A549 treated with CpdA at 1 μM for 4 hours (cell line): ENCODE measurements around the gene PCDHGB6. TPM values are rescaled to one million over a fixed set of nuclear protein-coding genes. Genes with fewer than 3 reads are reported as not detected.

ENCODE experiments used
- total RNA-seq: library from RNA; stranded (reverse); fragments of 200-300 nt; extraction: Qiagen RNA extraction; gene quantifications from 5 replicates; pipeline ENCODE4 v1.2.3, GENCODE V29; 2022; ENCODE audit warnings: low read depth

PCDHGB6 gene
- 0.06 to 0.12 TPM (median 0.09 TPM) in 4 of 5 replicates, not detected in the other for total RNA-seq

DNA sequence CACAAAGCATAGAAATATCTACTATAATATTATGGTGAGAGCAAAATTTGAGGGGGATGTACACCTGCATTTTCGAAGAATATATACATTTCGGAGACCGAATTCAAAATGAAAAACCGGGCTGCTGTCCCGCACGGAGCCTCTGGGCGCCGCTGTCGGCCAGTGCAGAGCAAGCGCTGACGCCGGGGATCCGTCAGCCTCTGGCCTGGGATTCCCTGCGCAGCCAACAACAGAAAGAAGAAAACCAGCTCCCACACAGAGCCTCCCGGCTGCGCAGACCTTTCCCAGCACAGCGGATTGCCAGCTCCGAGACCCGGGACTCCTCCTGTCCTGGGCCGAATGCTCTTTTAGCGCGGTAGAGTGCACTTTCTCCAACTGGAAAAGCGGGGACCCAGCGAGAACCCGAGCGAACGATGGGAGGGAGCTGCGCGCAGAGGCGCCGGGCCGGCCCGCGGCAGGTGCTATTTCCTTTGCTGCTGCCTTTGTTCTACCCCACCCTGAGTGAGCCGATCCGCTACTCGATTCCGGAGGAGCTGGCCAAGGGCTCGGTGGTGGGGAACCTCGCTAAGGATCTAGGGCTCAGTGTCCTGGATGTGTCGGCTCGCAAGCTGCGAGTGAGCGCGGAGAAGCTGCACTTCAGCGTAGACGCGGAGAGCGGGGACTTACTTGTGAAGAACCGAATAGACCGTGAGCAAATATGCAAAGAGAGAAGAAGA is at the start of gene PCDHGB6:
Gene PCDHGB6 (plus strand): TSS at position 232 of the 716 bp plus-strand sequence. CDS start 182 bp downstream, at position 414.

DNA sequence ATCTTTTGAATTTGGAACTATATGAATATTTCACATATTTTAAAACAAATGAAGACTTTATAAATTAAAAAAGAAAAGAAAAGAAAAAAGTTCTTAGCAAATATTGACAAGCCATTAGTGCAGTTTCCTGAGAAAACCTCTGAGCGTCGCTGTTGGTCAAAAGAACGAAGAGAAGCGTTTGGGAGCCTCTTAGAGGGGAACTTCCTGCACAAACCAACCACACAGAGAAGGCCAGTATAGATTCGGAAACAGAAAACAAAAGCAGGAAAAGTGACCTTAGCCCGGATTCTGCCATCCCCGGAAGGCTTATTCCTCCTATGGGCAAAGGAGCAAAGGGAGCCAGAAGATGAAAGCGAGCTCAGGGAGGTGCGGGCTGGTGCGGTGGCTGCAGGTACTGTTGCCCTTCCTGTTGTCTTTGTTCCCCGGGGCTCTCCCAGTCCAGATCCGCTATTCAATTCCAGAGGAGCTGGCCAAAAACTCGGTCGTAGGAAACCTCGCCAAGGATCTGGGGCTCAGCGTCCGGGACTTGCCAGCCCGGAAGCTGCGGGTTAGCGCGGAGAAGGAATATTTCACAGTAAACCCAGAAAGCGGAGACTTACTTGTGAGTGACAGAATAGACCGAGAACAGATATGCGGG is 47.9 kb upstream of the PCDHGB6 start, which contains the start of gene PCDHGB2:
Gene PCDHGB2 (plus strand): TSS at position 205 of the 637 bp plus-strand sequence. CDS start 142 bp downstream, at position 347.

DNA sequence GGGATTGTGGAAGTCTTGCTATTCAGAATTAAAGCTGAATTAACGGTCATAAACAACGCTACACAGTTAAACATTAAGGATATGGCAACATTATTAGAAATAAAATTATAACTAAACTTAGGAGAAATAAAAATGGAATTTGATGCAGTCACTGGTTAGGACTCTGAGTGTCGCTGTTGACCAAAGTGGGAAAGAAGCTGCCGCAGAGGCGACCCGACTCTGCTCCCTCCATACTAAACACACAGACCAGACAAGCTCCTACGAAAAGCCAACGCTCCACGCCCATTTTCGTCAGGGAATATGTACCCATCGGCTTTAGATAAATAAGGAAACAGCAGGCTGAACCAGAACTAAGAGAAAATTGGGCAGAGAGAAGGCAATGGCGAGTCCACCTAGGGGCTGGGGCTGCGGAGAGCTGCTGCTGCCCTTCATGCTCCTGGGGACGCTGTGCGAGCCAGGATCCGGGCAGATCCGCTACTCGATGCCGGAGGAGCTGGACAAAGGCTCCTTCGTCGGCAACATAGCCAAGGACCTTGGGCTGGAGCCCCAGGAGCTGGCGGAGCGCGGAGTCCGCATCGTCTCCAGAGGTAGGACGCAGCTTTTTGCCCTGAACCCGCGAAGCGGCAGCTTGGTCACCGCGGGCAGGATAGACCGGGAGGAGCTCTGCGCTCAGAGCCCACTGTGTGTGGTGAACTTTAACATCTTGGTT is 43.7 kb upstream of the PCDHGB6 start, which contains the start of gene PCDHGA5:
Gene PCDHGA5 (plus strand): TSS at position 211 of the 709 bp plus-strand sequence. CDS start 169 bp downstream, at position 380.

DNA sequence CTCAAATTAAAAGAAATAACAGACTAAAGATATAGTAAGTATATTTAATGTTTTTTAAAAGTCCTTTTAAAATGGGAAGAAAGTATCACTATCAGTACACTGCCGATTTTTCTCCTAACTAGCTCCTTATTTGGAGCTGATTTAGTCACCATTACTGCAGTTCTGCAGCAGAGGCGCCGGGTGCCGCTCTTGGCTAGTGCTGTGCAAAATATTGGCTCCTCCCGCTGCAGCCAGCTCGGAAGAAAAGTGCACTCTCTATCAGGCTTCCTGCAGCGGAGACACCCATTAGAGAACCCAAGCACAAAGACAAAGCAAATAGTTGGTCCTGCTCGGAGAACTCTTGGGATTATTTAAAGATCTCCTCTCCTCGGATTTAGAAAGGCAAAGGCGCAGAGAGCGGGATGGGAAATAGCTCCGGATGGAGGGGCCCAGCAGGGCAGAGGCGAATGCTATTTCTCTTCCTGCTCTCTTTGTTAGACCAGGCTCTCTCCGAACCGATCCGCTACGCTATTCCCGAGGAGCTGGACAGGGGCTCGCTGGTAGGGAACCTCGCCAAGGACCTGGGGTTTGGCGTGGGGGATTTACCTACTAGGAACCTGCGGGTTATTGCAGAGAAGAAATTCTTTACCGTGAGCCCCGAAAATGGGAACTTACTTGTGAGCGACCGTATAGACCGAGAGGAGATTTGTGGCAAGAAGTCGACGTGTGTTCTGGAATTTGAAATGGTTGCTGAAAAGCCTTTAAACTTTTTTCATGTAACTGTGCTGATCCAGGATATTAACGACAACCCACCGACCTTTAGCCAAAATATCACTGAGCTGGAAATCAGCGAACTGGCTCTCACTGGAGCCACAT is 37.6 kb upstream of the PCDHGB6 start, which contains the start of gene PCDHGB3:
Gene PCDHGB3 (plus strand): TSS at position 249 of the 855 bp plus-strand sequence. CDS start 153 bp downstream, at position 402.

DNA sequence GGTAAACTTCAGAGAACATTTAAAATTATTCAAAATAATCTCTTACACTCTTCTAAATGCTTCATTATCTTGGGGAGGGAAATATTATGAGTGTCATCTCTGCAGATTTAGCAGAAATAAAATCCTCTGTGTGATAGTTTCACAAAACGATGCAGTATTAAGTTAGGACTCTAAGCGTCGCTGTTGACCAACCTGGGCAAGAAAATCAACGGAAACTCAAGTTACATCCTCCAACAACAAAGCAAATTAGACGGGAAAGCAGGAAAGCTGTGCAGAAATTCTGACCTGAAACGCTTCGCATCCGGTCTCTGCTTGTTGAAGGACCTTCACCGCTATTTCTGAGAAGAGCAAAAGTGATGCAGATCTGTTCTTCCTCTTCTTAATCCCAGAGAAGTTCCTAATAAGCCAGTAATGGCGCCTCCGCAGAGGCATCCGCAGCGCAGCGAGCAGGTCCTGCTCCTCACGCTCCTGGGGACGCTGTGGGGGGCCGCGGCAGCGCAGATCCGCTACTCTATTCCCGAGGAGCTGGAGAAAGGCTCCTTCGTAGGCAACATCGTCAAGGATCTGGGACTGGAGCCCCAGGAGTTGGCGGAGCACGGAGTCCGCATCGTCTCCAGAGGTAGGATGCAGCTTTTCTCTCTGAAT is 34.0 kb upstream of the PCDHGB6 start, which contains the start of gene PCDHGA6:
Gene PCDHGA6 (plus strand): TSS at position 219 of the 645 bp plus-strand sequence. CDS start 193 bp downstream, at position 412.

DNA sequence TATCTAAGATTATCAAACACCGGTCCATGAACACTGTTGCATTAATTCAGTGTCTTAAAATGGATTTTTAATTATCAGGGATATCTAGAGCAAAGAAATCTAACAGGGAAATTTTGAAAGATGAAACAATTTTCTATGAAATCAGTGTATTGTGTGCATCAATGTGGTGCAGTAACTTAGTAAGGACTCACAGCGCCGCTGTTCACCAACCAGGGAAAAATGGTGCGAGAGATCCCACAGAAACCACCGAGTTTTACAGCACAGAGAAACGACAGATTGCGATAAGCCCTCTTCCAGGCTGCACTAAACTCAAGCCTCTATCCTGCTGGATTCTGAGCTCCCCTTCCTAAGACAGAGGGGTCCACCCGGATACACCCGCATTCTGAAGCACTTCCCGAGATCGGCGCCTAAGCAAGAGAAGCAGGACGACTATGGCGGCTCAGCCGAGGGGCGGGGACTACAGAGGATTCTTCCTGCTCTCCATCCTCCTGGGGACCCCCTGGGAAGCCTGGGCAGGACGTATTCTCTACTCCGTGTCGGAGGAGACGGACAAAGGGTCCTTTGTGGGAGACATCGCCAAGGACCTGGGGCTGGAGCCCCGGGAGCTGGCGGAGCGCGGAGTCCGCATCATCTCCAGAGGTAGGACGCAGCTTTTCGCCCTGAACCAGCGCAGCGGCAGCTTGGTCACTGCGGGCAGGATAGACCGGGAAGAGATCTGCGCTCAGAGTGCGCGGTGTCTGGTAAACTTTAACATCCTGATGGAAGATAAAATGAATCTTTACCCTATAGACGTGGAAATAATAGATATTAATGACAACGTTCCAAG is 25.1 kb upstream of the PCDHGB6 start, which contains the start of gene PCDHGA7:
Gene PCDHGA7 (plus strand): TSS at position 274 of the 826 bp plus-strand sequence. CDS start 158 bp downstream, at position 432.

DNA sequence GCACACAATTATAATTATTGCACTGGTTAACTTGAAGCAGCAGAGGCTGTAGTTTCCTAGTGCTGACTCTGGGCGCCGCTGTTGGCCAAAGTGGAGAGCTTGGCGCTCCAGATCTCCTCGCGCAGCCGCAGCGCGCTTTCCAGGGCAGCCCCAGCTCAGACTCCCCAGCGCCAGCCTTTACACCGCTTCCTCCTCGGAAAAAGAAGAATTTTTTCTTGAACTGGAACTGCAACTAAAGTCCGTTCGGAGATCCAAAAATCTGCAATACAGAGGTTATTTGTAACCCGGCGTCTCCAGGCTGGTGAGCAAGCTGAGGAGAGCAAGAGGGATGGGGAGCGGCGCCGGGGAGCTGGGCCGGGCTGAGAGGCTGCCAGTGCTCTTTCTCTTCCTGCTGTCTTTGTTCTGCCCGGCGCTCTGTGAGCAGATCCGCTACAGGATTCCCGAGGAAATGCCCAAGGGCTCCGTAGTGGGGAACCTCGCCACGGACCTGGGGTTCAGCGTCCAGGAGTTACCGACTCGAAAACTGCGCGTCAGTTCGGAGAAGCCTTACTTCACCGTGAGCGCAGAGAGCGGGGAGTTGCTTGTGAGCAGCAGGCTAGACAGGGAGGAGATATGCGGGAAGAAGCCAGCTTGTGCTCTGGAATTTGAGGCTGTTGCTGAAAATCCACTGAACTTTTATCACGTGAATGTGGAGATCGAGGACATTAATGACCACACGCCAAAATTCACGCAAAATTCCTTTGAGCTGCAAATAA is 20.1 kb upstream of the PCDHGB6 start, which contains the start of gene PCDHGB4:
Gene PCDHGB4 (plus strand): TSS at position 142 of the 755 bp plus-strand sequence. CDS start 187 bp downstream, at position 329.

DNA sequence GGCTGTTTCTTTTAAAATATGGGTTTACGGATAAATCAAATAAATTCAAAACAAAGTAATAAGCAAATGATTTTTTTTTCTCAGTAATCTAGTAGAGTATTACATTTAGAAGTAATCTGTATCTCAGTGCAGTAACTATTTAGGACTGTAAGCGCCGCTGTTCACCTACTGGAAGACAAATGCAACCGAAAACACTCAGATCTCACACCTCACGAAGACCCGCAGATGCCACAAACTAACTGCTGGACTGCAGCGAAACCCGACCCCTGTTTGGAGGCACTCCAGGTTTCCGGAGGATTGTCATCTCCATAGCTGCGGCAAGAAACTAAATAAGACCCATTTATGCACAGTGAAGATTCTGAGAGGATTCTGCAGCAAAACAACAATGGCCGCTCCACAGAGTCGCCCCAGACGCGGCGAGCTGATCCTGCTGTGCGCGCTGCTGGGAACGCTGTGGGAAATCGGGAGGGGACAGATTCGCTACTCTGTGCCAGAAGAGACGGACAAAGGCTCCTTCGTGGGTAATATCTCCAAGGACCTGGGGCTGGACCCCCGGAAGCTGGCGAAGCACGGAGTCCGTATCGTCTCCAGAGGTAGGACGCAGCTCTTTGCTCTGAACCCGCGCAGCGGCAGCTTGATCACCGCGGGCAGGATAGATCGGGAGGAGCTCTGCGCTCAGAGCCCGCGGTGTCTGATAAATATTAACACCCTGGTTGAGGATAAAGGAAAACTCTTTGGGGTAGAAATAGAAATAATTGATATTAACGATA is 15.2 kb upstream of the PCDHGB6 start, which contains the start of gene PCDHGA8:
Gene PCDHGA8 (plus strand): TSS at position 205 of the 770 bp plus-strand sequence. CDS start 181 bp downstream, at position 386.

DNA sequence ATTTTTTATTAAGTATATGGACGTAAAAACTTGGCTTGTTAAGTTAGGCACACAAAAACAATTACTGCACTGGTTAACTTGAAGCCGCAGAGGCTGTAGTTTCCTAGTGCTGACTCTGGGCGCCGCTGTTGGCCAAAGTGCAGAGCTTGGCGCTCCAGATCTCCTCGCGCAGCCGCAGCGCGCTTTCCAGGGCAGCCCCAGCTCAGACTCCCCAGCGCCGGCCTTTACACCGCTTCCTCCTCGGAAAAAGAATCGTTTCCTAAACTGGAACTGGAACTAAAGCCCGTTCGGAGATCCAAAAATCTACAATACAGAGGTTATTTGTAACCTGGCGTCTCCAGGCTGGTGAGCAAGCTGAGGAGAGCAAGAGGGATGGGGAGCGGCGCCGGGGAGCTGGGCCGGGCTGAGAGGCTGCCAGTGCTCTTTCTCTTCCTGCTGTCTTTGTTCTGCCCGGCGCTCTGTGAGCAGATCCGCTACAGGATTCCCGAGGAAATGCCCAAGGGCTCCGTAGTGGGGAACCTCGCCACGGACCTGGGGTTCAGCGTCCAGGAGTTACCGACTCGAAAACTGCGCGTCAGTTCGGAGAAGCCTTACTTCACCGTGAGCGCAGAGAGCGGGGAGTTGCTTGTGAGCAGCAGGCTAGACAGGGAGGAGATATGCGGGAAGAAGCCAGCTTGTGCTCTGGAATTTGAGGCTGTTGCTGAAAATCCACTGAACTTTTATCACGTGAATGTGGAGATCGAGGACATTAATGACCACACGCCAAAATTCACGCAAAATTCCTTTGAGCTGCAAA is 9.9 kb upstream of the PCDHGB6 start, which contains the start of gene PCDHGB5:
Gene PCDHGB5 (plus strand): TSS at position 192 of the 796 bp plus-strand sequence. CDS start 181 bp downstream, at position 373.

DNA sequence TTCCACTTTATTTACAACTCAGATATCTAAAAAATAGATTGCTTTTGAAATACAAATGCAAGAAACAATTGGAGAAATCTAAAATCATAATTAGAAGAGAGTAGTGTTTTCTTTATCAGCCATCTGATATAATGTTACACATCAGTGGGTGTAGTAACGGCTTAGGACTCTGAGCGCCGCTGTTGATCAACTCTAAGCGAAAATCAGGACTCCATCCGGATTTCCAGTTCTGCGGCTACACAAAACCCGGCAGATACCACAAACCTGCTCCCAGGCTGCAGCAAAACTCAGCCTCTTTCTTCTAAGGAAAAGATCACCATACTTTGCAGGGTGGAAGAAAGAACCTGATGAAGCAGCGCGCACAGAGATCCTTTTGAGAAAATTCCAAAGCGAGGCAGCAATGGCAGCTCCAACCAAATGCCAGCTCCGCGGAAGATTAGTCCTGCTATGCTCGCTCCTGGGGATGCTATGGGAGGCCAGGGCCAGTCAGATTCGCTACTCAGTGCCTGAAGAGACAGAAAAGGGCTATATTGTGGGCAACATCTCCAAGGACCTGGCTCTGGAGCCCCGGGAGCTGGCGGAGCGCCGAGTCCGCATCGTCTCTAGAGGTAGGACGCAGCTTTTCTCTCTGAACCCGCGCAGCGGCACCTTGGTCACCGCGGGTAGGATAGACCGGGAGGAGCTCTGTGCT is 5.1 kb upstream of the PCDHGB6 start, which contains the start of gene PCDHGA9:
Gene PCDHGA9 (plus strand): TSS at position 226 of the 691 bp plus-strand sequence. CDS start 175 bp downstream, at position 401.

DNA sequence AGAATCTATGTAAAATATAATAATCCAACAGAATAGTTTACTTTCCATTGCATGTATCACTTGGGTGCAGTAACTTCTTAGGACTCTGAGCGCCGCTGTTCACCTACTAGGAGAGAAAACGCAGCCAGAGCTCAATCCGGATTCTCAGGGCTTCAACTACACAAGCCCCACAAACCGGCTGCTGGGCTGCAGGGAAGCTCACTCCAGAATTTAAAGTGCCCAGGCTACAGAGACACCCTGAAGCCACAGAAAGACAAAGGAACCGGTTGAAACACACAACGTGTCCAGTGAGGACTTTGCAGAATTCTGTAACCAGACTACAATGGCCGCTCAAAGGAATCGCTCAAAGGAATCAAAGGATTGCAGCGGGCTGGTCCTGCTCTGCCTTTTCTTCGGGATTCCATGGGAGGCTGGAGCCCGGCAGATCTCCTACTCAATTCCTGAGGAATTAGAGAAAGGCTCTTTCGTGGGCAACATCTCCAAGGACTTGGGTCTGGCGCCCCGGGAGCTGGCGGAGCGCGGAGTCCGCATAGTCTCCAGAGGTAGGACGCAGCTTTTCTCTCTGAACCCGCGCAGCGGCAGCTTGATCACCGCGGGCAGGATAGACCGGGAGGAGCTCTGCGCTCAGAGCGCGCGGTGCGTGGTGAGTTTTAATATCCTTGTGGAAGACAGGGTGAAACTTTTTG is 5.2 kb downstream of the PCDHGB6 start, which contains the start of gene PCDHGA10:
Gene PCDHGA10 (plus strand): TSS at position 134 of the 686 bp plus-strand sequence. CDS start 189 bp downstream, at position 323.

DNA sequence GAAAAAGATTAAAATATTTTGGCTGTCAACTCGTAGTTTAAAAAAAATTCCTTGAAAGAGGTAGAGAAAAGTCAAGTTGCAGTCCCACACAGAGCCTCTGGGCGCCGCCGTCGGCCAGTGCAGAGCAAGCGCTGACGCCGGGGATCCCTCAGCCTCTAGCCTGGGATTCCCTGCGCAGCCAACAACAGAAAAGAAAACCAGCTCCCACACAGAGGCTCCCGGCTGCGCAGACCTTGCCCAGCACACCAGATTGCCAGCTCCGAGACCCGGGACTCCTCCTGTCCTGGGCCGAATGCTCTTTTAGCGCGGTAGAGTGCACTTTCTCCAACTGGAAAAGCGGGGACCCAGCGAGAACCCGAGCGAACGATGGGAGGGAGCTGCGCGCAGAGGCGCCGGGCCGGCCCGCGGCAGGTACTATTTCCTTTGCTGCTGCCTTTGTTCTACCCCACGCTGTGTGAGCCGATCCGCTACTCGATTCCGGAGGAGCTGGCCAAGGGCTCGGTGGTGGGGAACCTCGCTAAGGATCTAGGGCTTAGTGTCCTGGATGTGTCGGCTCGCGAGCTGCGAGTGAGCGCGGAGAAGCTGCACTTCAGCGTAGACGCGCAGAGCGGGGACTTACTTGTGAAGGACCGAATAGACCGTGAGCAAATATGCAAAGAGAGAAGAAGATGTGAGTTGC is 9.8 kb downstream of the PCDHGB6 start, which contains the start of gene PCDHGB7:
Gene PCDHGB7 (plus strand): TSS at position 184 of the 679 bp plus-strand sequence. CDS start 183 bp downstream, at position 367.

DNA sequence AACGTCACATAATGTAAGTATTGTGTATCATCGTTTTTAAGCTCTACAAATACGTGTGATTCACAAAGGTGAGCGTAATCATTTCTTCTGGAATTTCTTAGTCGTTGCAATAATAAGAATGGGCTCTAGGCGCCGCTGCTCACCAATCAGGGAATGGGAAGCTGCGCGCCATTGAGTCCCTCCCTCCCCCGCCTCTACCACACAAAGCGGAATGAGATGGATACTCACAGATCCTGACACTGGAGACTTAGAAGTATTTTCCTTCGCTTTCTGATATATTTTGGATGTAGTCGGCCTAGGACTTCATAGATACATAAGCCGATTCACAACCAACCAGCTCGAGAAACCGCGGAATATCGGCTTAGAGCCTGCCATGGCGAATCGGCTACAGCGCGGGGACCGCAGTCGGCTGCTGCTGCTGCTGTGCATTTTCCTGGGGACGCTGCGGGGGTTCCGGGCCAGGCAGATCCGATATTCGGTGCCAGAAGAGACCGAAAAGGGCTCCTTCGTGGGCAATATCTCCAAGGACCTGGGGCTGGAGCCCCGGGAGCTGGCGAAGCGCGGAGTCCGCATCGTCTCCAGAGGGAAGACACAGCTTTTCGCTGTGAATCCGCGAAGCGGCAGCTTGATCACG is 13.2 kb downstream of the PCDHGB6 start, which contains the start of gene PCDHGA11:
Gene PCDHGA11 (plus strand): TSS at position 197 of the 634 bp plus-strand sequence. CDS start 177 bp downstream, at position 374.

